H9 (cell line): Measurements from ENCODE around the gene AREG. TPM values are rescaled to one million over a fixed set of nuclear protein-coding genes. Genes with fewer than 3 reads are reported as not detected.

Experiments
- DNase-seq: peaks from one replicate; pipeline ENCODE4 v3.0.0-alpha.2; 2017
- H2AFZ ChIP-seq: one replicate; pipeline ENCODE4 v1.6.1; 2013; ENCODE audit warnings: mild to moderate bottlenecking, low read length, control low read depth, moderate library complexity
- H2AK5ac ChIP-seq: 2 replicates; pipeline ENCODE4 v1.6.1; 2013; ENCODE audit warnings: low read length, control low read depth, mixed read lengths; ENCODE audit not compliant: insufficient read length
- H2BK120ac ChIP-seq: one replicate; pipeline ENCODE4 v1.6.1; 2013; ENCODE audit warnings: low read depth, mild to moderate bottlenecking, low read length, control low read depth, inconsistent platforms; ENCODE audit not compliant: poor library complexity, severe bottlenecking
- H2BK12ac ChIP-seq: 2 replicates; pipeline ENCODE4 v1.6.1; 2013; ENCODE audit warnings: low read length, control low read depth, mixed read lengths, low read depth; ENCODE audit not compliant: insufficient read length
- H2BK15ac ChIP-seq: 2 replicates; pipeline ENCODE4 v1.6.1; 2013; ENCODE audit warnings: low read depth, low read length, control low read depth
- H2BK20ac ChIP-seq: one replicate; pipeline ENCODE4 v1.6.1; 2013; ENCODE audit warnings: low read depth, mild to moderate bottlenecking, low read length, control low read depth, inconsistent platforms; ENCODE audit not compliant: poor library complexity, severe bottlenecking
- H2BK5ac ChIP-seq: 2 replicates; pipeline ENCODE4 v1.6.1; 2013; ENCODE audit warnings: low read length, control low read depth, mixed read lengths; ENCODE audit not compliant: insufficient read length
- H3K14ac ChIP-seq: 2 replicates; pipeline ENCODE4 v1.6.1; 2013; ENCODE audit warnings: low read length, control low read depth; ENCODE audit not compliant: insufficient read depth
- H3K18ac ChIP-seq: 2 replicates; pipeline ENCODE4 v1.6.1; 2013; ENCODE audit warnings: low read depth, mild to moderate bottlenecking, mixed read lengths, low read length, control low read depth; ENCODE audit not compliant: insufficient read length
- H3K23ac ChIP-seq: 2 replicates; pipeline ENCODE4 v1.6.1; 2013; ENCODE audit warnings: low read length, control low read depth, mixed read lengths, low read depth; ENCODE audit not compliant: insufficient read length
- H3K23me2 ChIP-seq: 2 replicates; pipeline ENCODE4 v1.6.1; 2013; ENCODE audit warnings: low read depth, mild to moderate bottlenecking, mixed read lengths, low read length, control low read depth; ENCODE audit not compliant: insufficient read length, poor library complexity, severe bottlenecking
- H3K27ac ChIP-seq: 2 replicates; pipeline ENCODE4 v1.5.1; 2013; ENCODE audit warnings: low read length, control low read depth, mixed read lengths, low read depth; ENCODE audit not compliant: insufficient read length
- H3K27me3 ChIP-seq: 2 replicates; pipeline ENCODE4 v1.6.1; 2013; ENCODE audit warnings: low read length, control low read depth, inconsistent platforms; ENCODE audit not compliant: insufficient read depth
- H3K4ac ChIP-seq: 2 replicates; pipeline ENCODE4 v1.6.1; 2013; ENCODE audit warnings: low read depth, mild to moderate bottlenecking, control low read depth, inconsistent platforms, low read length, moderate library complexity
- H3K4me1 ChIP-seq: 2 replicates; pipeline ENCODE4 v1.6.1; 2013; ENCODE audit warnings: low read length, control low read depth, inconsistent platforms; ENCODE audit not compliant: insufficient read depth
- H3K4me2 ChIP-seq: 2 replicates; pipeline ENCODE4 v1.6.1; 2013; ENCODE audit warnings: low read length, control low read depth, mixed read lengths; ENCODE audit not compliant: insufficient read length, insufficient read depth
- H3K56ac ChIP-seq: 2 replicates; pipeline ENCODE4 v1.6.1; 2013; ENCODE audit warnings: low read depth, mild to moderate bottlenecking, mixed read lengths, low read length, control low read depth; ENCODE audit not compliant: insufficient read length
- H3K79me1 ChIP-seq: 2 replicates; pipeline ENCODE4 v1.6.1; 2013; ENCODE audit warnings: low read depth, mild to moderate bottlenecking, moderate library complexity, low read length, control low read depth, inconsistent platforms; ENCODE audit not compliant: insufficient read depth, poor library complexity, severe bottlenecking
- H3K79me2 ChIP-seq: 2 replicates; pipeline ENCODE4 v1.6.1; 2013; ENCODE audit warnings: low read length, control low read depth, inconsistent platforms; ENCODE audit not compliant: insufficient read depth
- H3K9ac ChIP-seq: 2 replicates; pipeline ENCODE4 v1.6.1; 2013; ENCODE audit warnings: low read length, control low read depth, mixed read lengths; ENCODE audit not compliant: insufficient read length; ENCODE audit errors: extremely low read depth
- H3K9me3 ChIP-seq: one replicate; pipeline ENCODE4 v1.6.1; 2013; ENCODE audit warnings: low read depth, low read length, inconsistent platforms; ENCODE audit not compliant: control insufficient read depth
- H3T11ph ChIP-seq: one replicate; pipeline ENCODE4 v1.6.1; 2013; ENCODE audit warnings: mild to moderate bottlenecking, low read length, control low read depth, inconsistent platforms
- H4K20me1 ChIP-seq: one replicate; pipeline ENCODE4 v1.6.1; 2013; ENCODE audit not compliant: control insufficient read depth, insufficient read length, insufficient read depth
- H4K5ac ChIP-seq: 2 replicates; pipeline ENCODE4 v1.6.1; 2013; ENCODE audit warnings: low read depth, mild to moderate bottlenecking, mixed read lengths, low read length, control low read depth; ENCODE audit not compliant: insufficient read length
- H4K8ac ChIP-seq: replicated peaks from 2 replicates; pipeline ENCODE4 v1.6.1; 2013; ENCODE audit warnings: low read length, control low read depth, mixed read lengths, low read depth; ENCODE audit not compliant: insufficient read length
- H4K91ac ChIP-seq: 2 replicates; pipeline ENCODE4 v1.6.1; 2013; ENCODE audit warnings: low read depth, mild to moderate bottlenecking, moderate library complexity, mixed read lengths, low read length, control low read depth; ENCODE audit not compliant: insufficient read length
- H3K27ac Mint-ChIP-seq, 3 experiments: 2 replicates in 2 of 3; 3 replicates in 1 of 3; pipeline ENCODE4 v1.8.0; 2020 to 2021; ENCODE audit warnings: mixed read lengths in 3 of 3, mild to moderate bottlenecking in 1 of 3, moderate library complexity in 1 of 3
- H3K27me3 Mint-ChIP-seq: 2 replicates; pipeline ENCODE4 v1.8.0; 2021; ENCODE audit warnings: low read depth, mild to moderate bottlenecking, moderate library complexity, mixed read lengths
- H3K36me3 Mint-ChIP-seq, 3 experiments: 2 replicates in 2 of 3; 3 replicates in 1 of 3; pipeline ENCODE4 v1.8.0; 2020 to 2021; ENCODE audit warnings: low read depth in 3 of 3, mixed read lengths in 3 of 3; ENCODE audit not compliant: insufficient read depth in 1 of 3
- H3K4me1 Mint-ChIP-seq, 2 experiments: 2 replicates each; pipeline ENCODE4 v1.8.0; 2020; ENCODE audit warnings: mixed read lengths in 2 of 2
- H3K4me3 Mint-ChIP-seq, 2 experiments: 2 replicates in 1 of 2; 3 replicates in 1 of 2; pipeline ENCODE4 v1.8.0; 2020 to 2021; ENCODE audit warnings: mild to moderate bottlenecking in 2 of 2, mixed read lengths in 2 of 2, moderate library complexity in 1 of 2
- H3K9me3 Mint-ChIP-seq, 2 experiments: 2 replicates in 1 of 2; 3 replicates in 1 of 2; pipeline ENCODE4 v1.8.0; 2020; ENCODE audit warnings: mild to moderate bottlenecking in 2 of 2, mixed read lengths in 2 of 2, moderate library complexity in 1 of 2
- WGBS: extraction: QIAGEN DNeasy Blood & Tissue Kit; methylation state at CpG from one replicate; pipeline ENCODE4 v1.1.7; 2013; ENCODE audit warnings: missing lambda C conversion rate, low lambda C conversion rate, mixed read lengths; ENCODE audit not compliant: insufficient read length; ENCODE audit errors: extremely low coverage; 5-methylcytosine and 5-hydroxymethylcytosine counted together
- total RNA-seq: library from RNA; stranded (reverse); gene quantifications from 2 replicates; pipeline ENCODE4 v1.2.1, GENCODE V29; 2021
- TF ChIP-seq, protein P1 (sequence below): fragments of 200-600 bp; sonication (generic); conservative IDR thresholded peaks from 3 replicates; pipeline ENCODE4 v1.8.0; 2021; ENCODE audit warnings: antibody characterized with exemption, mild to moderate bottlenecking

AREG gene
- total RNA-seq, 1 experiment from 2014 or later = 0.28 TPM

DNA sequence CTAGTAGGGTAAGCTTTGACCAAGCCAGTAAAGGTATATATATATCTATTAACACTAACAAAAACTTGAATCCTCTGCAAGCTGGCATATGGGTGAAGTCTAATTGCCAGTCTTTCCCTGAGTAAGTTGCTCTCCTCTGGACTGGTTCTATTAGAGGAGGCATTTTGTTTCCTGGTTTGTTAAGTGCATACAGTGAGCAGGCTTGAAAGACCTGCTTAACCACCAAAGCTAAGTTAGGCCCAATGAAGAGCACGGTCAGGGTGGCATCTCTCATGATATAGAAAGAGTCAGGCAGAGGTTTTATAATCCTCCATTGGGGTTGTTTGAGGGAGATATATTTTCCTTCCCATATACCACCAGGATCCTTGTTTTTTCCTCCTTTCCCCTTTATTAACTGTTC lies 9.6 kb upstream of the AREG start:
- H3K27me3 ChIP-seq = no peaks in the 10 kb centered on the region
- no peaks in the 10 kb centered on the region for H3K4me1 Mint-ChIP-seq
- no peak overlapping the region for H3K4me3 Mint-ChIP-seq
- no peak overlapping the region for H3K4me2 ChIP-seq
- H3K79me1 ChIP-seq = no peaks in the 10 kb centered on the region
- no peak overlapping the region for H2BK120ac ChIP-seq
- no peaks in the 10 kb centered on the region for H3K27me3 Mint-ChIP-seq
- no peak overlapping the region for H2BK20ac ChIP-seq
- no peak overlapping the region for H2BK12ac ChIP-seq
- H3K4ac ChIP-seq = no peak overlapping the region
- H2BK15ac ChIP-seq = no peak overlapping the region
- H3K23me2 ChIP-seq = no peaks in the 10 kb centered on the region
- no peak overlapping the region for H3K9ac ChIP-seq
- H3T11ph ChIP-seq = no peak overlapping the region
- TF ChIP-seq, protein P1, sequence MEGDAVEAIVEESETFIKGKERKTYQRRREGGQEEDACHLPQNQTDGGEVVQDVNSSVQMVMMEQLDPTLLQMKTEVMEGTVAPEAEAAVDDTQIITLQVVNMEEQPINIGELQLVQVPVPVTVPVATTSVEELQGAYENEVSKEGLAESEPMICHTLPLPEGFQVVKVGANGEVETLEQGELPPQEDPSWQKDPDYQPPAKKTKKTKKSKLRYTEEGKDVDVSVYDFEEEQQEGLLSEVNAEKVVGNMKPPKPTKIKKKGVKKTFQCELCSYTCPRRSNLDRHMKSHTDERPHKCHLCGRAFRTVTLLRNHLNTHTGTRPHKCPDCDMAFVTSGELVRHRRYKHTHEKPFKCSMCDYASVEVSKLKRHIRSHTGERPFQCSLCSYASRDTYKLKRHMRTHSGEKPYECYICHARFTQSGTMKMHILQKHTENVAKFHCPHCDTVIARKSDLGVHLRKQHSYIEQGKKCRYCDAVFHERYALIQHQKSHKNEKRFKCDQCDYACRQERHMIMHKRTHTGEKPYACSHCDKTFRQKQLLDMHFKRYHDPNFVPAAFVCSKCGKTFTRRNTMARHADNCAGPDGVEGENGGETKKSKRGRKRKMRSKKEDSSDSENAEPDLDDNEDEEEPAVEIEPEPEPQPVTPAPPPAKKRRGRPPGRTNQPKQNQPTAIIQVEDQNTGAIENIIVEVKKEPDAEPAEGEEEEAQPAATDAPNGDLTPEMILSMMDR = no peak
- no peak overlapping the region for H3K27ac ChIP-seq
- H3K14ac ChIP-seq = no peak overlapping the region
- H2BK5ac ChIP-seq = no peak overlapping the region
- H3K56ac ChIP-seq = no peak overlapping the region
- no peak overlapping the region for H2AK5ac ChIP-seq
- H3K18ac ChIP-seq = no peak overlapping the region
- no peaks in the 10 kb centered on the region for H3K79me2 ChIP-seq
- H4K5ac ChIP-seq = no peak overlapping the region
- H4K91ac ChIP-seq = no peak overlapping the region
- H4K8ac ChIP-seq = no peak overlapping the region
- no peaks in the 10 kb centered on the region for H4K20me1 ChIP-seq
- no peaks in the 10 kb centered on the region for H3K36me3 Mint-ChIP-seq
- no peak overlapping the region for H2AFZ ChIP-seq
- no peaks in the 10 kb centered on the region for H3K4me1 ChIP-seq
- WGBS = no CpG with 5 or more reads among the region's 1 CpG
- no peak for DNase-seq
- no peak overlapping the region for H3K27ac Mint-ChIP-seq
- H3K23ac ChIP-seq = no peak overlapping the region
- H3K9me3 ChIP-seq = no peaks in the 10 kb centered on the region
- H3K9me3 Mint-ChIP-seq = no peaks in the 10 kb centered on the region; a peak in 1 of 5 replicates
